ENCODE data around the gene KRT85.

The KRT85 gene

GRCh38 chr12:52323416-52324152 lies 43.7 kb downstream of the KRT85 start:
- DNase-seq = no peak

- DNase-seq = no peak
Measured at GRCh38 chr12:52323001-52323400, 44.3 kb downstream of the KRT85 start.

GRCh38 chr12:52322069-52322468 lies 45.2 kb downstream of the KRT85 start:
- DNase-seq = no peak

DNA sequence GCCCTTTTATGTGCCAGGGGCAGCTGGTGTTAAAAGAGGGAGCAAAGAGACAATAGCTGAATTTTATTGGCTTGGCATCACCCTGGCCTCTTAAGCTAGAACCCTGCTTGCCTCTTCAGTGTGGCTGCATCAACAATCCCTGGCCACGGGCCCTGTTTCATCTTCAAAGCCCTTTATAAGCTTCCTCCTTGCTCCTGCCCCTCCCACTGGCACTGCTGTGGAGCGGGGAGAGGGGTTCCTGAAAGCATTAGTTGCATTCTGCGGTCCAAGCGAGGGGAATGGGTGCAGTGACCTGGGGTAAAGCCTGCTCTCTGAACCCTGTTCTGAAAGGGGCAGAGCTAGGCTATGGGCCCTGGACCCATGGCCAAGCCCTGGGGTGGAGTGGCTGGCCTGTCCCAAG lies 45.9 kb downstream of the KRT85 start:
- DNase-seq = no peak

DNA sequence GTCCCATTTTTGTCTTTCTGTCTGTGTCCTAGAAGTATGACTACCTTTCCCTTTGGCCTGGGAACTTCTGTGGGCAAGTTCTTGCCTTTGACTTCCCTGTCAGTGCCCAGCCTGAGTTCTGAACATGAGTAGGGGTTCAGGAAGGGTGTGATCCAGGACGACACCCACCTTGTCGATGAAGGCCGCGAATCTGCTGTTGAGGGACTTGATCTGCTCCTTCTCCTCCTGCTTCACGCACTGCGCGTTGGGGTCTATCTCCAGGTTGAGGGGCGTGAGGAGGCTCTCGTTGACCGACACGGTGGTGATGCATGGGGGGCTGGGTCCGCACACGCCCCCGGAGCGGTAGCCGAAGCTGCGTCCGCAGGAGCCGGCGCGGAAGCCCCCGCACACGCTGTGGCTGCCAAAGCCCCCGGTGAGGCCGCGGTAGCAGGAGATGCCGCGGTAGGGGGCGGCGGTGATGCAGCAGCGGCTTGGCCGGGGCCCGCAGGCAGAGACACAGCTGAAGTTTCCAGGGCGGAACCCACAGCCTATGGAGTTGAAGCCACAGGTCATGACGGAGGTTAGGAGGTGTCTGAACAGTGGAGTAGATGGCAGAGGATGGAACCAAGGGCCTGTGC lies 46.4 kb downstream of the KRT85 start, which contains the start of gene KRT83:
KRT83 (minus strand) TSS at position 615 of the 617 bp plus-strand sequence; CDS start at position 552, 63 bp downstream.
- DNase-seq = no peak

DNA sequence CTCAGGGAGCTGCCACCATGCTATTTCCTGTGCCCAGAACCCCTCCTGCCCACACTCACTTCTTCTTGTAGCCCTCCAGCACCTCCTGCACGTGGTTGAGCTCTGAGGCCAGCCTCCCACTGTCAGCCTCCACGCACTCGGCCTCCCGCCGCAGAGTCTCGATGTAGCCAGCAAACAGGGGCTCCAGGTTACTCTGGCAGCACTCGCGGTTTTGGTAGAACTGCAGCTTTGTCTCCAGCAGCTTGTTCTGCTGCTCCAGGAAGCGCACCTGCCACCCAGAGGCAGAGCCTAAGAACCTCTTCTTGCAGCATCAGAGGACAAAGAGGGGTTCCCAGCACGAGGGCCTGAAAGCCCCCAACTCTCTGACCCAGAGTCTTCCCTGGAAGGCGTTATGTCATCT lies 48.2 kb downstream of the KRT85 start:
- DNase-seq = no peak

DNA sequence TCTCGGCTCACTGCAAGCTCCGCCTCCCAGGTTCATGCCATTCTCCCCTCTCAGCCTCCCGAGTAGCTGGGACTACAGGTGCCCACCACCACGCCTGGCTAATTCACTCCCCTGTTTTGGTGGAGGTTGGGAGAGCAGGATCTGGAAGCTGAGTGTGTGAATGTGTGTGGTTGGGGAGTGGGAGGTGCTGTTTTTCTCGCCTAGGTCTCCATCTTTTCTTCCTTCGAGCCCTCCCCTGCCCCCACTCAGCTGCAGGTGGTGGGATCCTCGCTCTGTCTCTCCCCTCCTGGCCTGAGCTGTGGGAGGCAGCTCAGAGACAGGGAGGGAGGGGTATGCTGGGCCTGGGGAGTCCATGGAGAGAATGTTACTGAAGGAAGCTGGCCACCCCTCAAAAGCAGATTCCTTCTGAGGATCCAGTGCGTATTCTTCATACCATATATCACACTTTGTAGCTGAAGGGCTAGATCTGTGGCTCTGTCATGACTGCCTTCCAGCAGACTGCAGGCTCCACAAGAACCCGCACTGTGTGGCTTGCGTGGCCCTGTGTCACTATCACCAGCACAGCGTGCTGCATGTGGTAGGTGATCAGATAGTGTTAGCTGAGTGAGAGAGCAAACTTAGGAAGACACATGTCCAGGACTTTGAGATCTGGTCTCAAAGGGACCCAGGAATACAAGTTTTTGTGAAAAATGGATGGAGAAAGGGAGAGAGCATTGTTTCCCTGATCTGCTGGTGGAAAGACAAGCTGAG lies 48.9 kb downstream of the KRT85 start:
- no peak for DNase-seq

DNA sequence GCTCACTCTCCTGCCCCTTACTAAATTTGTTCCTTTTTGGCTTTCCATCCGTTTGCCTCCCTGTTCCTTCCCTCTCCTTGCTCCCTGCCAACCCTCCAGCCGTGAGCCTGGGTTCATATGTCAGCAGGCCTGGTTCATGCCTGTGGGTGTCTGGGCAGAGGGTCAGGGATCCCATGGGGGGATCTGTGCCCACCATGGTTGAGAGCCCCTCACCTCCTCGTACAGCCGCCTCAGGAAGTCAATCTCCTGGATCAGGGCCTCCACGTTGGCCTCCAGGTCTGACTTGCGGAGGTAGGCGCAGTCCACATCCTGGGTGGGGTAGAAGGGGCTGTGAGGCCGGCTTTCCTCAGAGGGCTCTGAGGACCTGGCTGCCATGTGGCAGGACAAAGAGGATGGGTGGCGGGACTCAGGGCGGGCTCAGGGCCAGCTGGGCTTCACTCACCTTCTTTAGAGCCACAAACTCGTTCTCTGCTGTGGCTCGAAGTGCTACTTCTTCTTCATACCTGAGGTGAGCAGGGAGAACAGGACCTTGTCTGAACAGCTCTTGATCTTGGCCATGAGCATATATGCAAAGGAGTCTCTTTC lies 49.7 kb downstream of the KRT85 start:
- DNase-seq = no peak

GRCh38 chr12:52316701-52317100 lies 50.6 kb downstream of the KRT85 start:
- no peak for DNase-seq

DNA sequence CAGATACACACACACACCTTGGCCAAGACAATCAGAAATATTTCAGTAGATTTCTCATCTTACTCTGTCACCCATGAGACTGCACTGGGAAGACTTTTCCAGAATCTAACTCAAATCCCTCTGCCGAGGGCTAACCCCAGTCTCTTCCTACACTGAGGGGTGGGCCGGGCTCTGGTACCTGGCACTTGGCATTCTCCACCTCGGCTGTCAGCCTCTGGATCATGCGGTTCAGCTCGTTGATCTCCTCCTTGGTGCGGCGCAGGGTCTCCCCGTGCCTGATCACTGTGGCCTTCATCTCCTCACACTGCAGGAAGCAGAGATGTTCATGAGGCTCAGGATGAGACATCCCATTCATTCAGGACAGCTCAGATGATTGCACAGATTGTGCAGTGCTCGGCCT lies 51.0 kb downstream of the KRT85 start:
- no peak for DNase-seq

DNA sequence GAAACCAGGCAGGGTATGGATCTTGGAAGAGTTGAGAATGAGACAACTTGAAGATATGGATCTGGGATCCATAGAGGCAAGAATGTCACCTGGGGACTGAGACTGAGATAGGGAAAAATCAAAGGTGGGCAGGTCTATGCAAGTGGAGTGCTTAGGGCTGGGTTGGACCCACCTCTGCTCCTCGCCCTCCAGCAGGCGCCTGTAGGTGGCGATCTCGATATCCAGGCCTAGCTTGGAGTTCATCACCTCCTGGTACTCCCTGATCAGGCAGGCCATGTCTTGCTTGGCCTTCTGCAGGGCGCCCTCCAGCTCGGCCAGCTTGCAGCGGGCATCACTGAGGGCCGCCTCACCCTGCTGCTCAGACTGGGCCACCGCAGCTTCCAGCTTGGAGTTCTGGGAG lies 51.6 kb downstream of the KRT85 start:
- peak in 3 of 4 experiments; percentile 8 to 35 (median 22) for DNase-seq

DNA sequence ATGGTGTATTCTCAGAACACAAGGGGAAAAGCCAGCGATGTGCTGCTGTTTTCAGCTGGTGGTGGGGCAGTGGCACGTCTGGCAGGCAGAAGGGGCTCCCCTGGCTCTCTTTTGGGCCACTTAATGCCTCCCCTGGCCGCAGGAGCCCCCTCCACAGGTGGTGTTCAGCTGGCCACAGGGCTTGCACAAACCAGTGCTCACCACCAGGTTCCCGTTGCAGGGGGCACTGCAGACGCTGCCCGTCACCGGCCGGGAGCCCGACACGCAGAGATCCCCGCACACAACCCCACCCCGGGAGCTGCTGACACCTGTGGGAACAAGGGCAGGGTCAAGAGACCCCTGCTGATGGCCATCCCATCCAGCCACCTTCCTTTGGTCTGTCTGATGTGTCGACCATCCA lies 52.8 kb downstream of the KRT85 start:
- no peak for DNase-seq

- no peak for DNase-seq
Measured at GRCh38 chr12:52313926-52314325, 53.4 kb downstream of the KRT85 start.

GRCh38 chr12:52313461-52313860 lies 53.8 kb downstream of the KRT85 start:
- DNase-seq = no peak

GRCh38 chr12:52312086-52312485 lies 55.2 kb downstream of the KRT85 start:
- DNase-seq = no peak

DNA sequence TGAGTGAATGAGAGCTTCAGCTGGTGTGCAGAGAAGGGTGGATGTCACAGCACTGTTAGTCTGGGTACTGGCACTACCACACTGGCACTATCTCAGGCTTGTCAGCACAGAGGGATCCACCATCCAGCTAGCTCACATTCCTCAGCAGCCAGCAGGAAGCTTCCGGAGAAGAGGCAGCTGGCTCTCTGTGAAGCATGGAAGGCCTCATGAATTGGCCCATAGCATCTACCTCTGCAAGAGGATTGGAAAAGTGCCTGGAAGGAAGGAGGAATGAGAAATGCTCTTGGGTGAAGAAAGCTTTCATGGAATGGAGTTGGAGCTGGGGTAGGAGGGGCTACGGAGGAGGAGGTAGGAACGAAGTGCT lies 56.0 kb downstream of the KRT85 start:
- no peak for DNase-seq

DNA sequence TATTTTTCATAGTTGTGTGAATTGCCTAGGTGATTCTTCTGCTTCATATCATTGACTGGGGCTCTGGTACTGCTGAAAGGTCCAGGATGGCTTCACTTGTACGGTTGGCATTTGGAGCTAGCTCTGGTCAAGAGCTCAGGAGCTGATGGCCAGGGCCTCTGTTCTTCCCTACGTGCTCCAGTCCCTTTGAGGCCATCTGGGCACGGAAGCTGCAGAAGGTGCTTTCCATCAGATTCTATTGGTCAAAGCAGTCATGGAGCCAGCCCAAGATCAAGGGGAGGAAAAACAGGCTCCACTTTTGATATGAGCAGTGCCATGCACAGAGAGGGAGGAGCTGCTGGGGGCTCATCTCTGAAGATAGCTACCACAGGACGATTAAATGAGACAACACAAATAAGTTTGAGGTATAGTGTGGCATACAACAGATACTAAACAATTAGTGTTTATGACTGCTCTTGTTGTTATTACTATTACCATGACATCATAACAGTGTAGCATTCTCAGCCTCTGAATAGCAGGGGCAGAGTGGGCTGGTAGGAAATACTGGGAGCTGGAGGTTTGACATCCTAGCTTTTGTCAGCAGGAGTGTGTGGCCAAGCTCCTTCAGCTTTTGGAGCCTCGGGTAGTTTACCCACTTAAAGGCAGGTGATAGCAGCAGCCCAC lies 56.5 kb downstream of the KRT85 start:
- DNase-seq = no peak
